GM19463 (cell line): ENCODE data around the gene PKD1.
"Not testable (repeated sequence)": the region's sequence is repeated elsewhere in the genome, so short reads cannot be mapped to it uniquely, and the experiment has no call there.

ENCODE experiments used
- ATAC-seq: cut with Tn5 transposase; IDR thresholded peaks from one replicate; pipeline ENCODE4 v1.9.1; 2021; ENCODE audit warnings: mild to moderate bottlenecking, moderate library complexity; ENCODE audit not compliant: unreplicated experiment

The PKD1 gene

DNA sequence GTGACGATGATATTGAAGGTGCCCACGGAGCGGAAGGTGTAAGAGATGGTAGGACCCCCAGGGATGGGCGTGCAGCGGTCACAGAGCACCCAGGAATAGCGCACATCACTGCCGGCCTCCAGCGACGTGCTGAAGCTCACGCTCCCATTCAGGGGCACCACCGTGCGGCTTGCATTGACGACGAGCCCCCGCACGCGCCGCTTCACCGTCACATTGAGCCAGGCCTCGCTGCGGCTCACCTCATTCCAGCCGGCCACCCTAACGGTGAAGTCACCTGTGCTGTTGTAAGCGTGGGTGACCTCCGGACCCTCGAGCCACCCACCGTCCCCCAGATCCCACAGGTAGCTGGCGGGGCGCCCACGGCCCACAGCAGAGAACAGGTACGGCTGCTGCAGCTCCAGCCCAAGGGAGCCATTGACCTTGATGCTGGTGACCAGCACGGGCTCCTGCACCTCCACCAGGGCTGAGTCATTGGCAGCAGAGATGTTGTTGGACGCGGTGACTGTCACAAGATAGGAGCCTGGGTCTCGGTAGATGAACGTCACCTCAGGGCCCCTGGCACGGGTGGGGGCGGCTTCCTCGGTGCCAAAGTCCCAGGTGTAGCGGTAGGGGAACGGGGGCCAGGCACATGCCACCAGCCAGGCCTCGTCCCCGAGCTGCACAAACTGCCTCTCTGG, 25.2 kb downstream of the PKD1 start:
- not testable (repeated sequence) for ATAC-seq

DNA sequence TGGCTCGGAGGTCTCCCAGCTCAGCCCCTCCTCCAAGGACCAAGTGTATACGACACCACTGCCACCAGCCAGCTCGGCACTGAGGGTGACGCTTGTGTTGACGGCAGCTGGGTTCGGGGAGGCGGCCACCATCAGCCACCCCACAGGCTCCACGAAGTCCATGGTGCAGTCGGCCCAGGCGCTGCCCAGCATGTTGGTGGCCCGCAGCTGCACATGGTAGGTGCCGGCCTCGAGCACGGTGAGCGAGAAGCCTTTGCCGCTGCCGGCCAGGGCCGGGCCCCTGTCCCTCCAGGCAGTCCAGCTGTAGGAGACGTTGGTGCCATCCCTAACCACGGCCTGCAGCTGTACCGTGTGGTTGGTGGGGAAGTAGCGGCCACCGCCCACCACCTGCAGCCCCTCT, 25.8 kb downstream of the PKD1 start:
- not testable (repeated sequence) for ATAC-seq

DNA sequence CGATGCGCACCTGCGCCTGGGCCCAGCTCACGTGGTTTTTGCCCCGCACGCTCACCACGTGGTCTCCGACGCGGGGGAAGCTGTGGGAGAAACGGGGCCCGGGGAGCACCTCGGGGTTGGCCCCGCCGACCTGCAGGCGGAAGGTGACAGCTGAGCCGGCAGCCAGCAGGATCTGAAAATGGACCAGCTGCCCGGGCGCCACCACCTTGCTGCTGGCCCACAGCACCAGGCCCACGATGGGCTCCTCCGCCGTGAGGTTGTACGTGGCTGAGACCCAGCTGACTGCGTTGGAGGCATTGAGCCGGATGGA, 26.5 kb downstream of the PKD1 start:
- ATAC-seq, result not testable (repeated sequence)

DNA sequence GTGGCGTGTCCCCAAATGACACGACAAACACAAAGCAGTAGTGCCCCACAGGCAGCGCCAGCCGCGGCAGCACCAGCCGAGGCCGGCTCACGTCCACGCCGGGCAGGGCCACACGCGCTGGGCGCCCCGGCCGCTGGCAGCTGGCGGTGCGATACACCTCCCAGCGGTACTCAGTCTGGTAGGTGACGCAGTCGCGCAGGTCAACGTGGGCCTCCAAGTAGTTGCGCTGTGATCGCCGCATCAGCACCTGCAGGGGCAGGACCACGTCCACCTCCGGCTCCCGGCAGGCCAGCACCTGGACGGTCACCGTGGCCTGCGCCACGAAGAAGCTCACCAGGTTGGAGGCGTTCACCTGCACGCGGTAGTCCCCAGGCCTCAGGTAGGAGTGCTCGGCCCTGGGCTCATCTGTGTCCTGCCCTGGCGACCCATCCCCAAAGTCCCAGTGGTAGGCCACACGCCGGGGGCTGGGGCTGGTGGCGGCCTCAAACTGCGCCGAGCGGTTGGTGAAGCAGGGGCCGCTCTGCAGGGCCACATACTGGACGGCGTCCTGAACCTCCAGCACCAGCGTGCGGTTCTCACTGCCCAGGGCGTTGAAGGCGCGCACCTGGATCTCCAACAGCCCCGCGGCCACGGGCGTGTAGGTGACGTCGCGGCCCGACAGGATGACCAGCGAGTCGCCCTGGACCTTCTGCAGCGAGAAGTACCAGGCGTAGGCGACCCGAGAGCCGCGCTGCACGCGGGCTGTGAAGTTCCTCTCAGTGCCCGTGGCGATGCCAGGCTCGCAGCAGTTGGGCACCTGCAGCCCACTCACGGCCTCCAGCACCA, 27.0 kb downstream of the PKD1 start:
- ATAC-seq, result not testable (repeated sequence)

DNA sequence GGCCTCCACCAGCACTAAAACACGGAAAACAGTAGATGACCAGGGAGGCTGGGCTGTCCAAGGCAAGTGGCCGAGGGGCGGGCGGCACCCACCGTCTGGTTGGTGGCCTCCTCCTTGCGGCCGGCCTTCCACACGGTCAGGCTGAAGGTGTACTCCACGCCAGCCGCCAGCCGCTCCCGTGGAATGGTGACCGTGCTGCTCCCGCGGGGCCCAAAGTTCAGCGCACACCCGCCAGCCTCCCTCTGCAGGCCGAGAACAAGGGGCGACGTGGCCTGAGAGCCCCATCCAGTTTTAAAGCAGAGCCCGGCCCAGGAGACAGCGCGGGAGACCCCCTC, 27.9 kb downstream of the PKD1 start:
- ATAC-seq, result not testable (repeated sequence)

DNA sequence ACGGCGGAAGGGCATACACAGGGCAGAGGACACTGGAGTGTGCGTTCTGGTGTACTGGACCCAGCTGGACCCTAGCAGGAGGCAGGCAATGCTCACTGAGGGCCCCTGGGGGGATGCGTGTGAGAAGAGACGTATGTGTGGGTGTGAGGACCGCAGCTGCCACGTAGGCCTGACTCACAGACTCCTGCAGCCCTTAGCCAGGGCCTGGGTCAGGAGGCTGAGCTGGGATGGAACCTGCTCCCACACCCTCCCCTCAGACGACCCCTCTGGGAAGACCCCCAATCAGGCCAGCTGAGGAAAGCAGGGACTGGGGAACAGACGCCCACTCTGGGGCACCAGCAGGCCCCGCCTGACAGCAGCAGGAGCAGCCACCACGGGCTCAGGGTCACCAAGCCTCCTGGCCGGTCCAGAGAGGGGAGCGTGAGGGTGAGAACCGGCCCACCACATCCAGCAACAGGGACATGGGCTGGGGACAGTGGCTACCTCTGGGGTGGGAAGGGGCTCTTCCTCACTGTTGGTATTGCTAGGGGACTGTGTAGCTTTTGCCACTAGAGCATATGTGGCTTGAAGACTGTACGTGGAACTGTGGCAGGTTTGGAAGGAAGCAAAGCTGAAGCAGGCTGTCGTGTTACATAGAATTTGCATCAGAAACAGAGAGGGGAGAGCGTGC, 28.4 kb downstream of the PKD1 start:
- ATAC-seq, result not testable (repeated sequence)

DNA sequence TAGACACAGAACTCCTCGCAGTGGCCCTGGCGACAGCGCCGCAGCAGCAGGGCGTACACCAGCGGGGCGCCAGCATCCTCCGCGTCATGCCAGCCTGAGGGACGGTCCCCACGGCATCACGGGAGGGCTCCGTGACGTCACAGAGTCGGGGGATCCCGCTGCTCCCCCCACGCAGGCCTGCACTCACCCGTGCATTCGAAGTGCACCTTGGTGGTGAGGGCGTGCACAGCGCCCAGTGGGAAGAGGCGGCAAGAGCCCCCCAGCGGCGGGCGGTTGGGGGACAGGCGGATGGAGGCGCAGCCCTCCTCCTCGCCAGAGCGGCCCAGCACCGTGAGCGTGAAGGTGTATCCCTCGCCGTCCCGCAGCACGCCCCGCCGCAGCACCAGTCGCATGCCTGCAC, 29.5 kb downstream of the PKD1 start:
- not testable (repeated sequence) for ATAC-seq

DNA sequence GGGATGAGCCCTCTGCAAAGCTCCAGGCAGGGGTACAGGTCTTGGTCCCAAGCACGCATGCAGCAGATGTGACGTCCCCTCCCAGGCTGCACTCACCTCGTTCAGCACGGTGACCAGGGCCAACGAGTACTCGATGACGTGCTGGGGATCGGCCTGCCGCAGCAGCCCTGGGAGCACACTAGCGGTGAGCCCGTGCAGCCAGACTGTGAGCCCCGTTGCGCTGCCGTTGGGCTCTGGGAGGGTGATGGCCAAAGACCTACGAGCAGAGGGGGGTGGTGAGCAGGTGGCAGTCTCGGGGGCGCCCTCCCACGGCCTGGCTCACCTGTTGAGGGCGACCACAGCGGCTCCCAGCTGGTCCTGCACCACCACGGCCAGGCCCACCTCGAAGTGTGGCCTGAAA, 29.9 kb downstream of the PKD1 start:
- ATAC-seq, result not testable (repeated sequence)

DNA sequence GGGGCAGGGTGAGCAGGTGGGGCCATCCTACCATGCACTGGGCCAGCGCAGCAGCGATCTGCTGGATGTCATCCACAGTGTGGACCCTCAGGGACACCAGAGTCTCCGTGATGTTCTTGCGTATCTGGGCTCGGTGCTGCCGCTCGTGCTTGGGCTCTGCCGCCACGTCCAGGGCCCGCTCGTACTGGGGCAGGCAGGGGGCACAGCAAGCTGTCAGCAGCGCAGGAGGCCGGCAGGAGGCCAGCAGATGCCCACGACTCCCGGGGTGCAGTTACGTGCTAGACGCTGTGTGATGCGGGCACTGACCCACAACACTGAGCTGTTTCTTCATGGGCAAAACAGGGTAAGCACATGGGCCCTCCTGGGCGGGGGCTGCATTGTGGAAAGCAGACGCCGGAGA, 30.4 kb downstream of the PKD1 start:
- ATAC-seq, result not testable (repeated sequence)

DNA sequence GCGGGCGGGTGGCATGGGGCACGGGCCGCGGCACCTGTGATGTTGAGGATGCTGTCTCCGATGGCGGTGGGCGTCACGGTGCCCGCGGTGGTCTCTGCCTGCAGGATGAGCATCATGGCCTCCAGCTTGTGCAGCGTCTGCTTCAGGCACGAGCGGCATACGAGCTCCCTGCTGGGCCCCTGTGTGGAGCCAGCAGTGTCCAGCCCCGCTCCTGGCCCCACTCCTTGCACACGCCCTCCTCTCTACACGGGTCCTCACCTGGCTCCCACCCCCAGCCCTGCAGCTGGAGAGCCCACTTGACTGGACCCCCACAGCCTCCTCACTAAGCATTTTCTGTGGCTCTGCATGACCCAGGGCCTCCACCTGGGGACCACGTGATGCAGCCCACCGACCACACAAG, 31.2 kb downstream of the PKD1 start:
- not testable (repeated sequence) for ATAC-seq

DNA sequence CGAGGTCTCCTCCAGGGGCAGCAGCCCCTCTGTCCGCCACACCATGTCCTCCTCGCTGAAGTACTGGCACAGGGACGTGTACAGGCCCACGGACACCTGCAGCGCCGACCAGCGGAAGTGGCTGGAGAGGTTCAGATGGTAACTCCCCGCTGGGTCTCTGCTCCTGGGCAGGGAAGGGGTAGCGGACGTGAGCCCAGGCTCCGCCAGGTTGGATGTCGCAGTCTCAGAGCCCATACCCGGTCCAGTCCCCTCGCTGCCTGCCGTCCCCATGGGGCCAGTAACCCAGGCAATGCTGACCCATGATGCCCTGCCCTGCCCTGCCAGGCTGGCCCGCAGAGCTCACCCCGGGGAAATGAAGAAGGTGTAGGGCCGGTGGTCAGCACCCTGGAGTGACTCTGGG, 33.2 kb downstream of the PKD1 start:
- no peak for ATAC-seq

DNA sequence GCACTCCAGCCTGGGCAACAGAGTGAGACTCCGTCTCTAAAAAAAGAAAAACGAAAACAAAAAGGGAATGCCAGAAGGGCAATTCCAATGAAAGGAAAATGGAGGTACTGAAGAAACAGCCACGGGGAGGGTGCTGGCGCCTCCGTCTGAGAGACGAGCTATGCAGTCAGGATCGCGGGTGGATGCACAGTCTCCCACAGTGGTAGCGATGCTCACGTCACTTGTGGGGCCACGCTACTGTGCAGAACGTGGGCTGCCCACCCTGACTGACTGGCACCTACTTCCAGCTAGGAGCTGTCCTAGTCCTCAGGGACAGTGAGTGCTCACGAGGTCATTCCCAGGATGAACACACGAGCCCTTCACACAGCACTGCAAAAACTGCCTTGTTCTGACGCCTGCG, 34.1 kb downstream of the PKD1 start:
- ATAC-seq, result not testable (repeated sequence)

DNA sequence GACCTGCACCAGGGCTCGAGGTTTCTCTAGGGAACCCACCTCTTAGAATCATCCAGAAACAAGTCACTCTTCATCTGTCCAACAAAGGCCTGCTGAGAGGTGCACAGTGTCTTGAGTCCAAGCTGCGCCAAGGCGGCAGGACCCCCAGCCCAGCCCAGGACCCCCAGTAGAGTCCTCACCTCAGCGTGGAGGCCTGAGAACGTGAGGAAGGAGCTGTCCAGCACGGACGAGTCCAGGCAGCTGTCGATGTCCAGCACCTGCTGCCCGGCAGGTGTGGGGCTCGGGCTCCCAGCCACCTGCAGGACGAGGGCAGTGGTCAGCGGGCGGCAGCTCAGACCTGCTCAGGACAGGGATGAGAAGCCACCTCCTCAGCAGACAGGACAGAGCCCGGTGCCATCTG, 38.0 kb downstream of the PKD1 start:
- not testable (repeated sequence) for ATAC-seq

DNA sequence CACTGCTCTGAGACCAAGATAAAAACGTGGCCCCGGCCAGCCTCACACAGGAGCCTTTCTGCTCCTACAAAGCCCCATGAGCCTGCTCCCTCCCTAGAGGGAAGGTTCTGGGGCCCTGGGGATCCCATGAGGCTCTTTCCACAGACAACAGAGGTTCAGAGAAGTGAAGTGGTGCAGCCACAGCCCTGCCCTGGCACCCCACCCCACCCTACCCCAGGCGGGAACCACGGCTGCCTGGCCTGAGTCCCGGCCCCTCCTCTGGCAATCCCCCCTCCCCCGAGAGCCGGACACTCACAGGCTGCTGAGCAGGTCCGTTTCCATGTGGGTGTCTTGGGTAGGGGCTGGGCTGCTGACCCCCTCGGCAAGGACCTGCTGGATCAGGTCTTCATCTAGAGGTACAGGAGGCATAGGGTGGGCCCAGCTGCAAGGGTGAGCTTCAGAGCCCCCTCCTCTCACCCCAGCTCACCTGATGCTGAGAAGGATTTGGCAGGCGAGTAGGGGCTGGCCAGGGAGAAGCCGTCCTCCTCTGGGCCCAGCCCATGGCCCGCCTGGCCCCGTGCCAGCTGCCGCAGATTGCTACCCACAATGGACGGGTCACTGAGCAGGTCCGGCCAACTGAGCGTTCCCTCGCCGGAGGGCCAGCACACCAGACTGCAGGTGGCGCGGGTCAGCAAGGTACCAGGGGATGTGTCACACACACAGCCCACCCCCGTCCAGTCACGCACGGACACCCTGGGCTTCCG, 38.7 kb downstream of the PKD1 start:
- no peak for ATAC-seq

DNA sequence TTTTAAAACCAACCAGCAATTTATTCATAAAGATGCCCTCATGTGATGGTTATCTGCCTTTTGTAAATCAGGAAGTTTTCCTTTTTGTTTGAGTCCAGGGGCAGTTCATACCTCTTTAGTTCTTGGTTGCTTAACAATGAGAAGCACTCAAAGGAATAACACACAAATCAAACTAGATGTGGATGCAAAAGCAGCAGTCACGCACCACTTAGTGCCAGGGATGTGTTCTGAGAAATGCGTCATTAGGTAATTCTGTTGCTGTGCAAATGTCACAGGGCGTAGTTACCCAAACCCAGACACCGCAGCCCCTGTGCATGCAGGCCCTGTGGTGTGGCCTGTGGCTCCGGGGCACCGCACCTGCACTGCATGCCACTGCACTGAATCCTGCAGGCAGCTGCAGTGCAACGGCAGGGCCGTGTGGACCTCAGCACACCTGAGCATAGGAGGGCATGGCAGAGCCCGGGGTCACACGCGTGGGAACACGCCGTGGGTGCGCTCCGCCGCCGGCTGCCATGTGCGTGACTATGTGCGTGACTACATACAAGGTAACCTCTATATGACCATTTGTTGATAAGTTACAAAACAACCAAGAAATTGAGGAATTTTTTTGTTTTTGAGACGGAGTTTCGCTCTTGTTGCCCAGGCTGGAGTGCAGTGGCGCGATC, 39.6 kb downstream of the PKD1 start:
- no peak for ATAC-seq

DNA sequence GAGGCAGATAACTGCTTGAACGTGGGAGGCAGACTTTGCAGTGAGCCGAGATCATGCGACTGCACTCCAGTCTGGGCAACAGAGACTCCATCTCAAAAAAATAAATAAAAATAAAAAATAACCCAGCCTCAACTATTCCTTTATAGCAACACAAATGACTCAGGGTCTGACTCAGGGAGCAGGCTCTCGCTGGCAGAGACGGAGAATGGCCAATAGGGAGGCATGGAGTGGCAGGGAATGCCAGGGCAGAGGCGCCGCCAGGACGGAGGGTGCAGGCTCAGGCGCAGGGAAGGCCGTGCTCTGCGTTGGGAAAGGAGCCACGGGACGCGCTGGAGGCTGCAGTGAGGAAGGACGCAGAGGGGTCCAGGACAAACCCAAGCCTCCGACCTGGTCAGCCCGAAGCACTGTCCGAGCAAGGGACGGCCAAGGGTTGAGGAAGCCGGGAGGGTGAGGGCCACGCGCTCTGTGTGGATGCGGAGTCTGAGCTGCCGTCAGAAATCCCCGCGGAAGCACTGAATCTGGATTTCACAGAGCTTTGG, 40.3 kb downstream of the PKD1 start:
- ATAC-seq, result no peak

DNA sequence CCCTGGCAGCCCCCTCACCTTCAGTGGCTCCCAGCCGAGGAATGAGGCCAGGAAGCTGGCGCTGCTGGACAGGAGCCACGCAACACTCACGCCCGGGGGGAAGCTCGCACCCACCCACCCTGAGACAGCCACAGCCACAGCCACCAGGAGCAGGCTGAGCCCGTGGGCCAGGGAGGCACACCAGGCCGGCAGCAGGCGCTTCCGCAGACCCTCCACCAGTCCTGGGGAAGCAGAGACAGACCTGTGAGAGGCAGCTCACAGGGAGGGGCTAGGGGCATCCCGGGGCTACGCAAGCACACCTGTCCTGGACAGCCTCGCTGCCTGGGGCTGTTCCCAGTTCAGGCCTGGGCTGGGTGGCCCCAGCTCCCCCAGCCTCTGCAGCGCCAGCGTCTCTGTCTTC, 41.9 kb downstream of the PKD1 start:
- no peak for ATAC-seq

DNA sequence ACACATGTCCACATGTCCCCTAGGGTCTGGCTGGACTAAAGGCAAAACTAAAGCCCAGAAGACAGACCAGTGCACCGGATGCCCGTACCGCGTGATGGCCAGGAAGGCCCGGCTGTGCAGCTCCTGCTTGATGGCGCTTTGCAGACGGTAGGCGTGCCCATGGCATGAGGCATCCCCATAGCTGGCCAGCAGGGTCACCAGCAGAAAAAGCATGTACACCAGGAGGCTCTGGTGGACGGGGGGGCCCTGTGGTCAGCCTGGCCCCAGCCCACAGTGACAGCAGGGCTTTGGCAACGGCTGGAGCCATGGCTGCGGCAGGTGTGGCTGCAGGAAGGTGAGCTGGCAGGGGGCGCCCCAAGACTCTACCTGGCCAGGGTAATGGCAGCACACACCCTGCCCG, 42.8 kb downstream of the PKD1 start:
- ATAC-seq, result no peak

DNA sequence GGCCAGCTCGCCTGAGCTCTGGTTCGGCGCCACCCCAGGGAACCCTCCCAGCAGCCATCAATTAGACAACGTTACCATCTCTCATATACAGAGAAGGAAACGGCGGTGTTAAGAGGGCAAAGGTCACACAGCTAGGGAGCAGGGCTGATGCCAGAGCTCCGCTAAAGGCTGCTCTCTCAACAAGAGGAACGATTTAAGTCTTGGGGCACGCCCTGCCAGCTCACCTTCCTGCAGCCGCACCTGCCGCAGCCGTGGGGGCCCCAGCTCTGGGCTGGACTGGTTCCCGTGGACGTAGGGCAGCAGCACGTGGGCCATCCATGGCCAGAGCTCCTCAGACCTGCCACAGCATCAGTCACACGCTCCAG, 43.5 kb downstream of the PKD1 start:
- ATAC-seq, result no peak

DNA sequence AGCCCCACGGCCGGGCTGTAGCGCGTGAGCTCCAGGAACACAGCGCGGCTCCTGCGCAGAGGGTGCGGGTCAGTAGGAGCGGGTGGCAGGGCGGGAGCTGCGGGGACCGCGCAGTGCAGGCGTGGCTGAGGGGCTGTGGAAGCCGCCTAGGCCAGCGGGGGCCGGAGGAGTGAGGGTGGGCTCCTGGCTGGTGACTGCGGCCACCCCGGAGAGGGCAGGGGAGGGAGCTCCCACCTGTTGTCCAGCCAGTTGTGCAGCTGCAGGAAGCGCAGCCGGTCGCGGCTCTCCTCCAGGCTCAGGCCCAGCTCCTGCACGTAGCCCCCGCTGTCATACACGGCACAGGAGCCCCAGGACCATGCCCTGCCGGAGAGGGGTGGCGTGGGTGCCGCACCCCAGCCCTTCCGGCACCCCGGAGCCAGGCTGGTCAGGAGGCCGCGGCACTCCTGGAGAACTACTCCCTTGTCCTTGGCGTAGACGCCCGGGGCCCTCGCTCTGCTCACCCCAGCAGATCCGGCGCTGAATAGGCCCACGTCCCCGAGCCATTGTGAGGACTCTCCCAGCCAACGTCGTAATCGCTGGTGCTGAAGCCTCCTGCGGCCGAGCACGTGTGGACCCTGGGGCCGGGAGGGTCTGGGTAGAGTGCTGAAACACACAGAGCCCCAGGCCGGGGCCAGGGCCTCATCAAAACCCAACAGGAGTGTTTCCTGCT, 44.0 kb downstream of the PKD1 start:
- no peak for ATAC-seq
